ENCODE data around the gene F10. TPM values are rescaled to one million over a fixed set of nuclear protein-coding genes. Genes with fewer than 3 reads are reported as not detected.
"Not testable (repeated sequence)": the region's sequence is repeated elsewhere in the genome, so short reads cannot be mapped to it uniquely, and the experiment has no call there.

F10 gene
- total and polyA plus RNA-seq, 2 donors (not counting 3 experiments of a cell fraction or from before 2014, with no cell fraction given): 0.25 TPM; not detected in 1

DNA sequence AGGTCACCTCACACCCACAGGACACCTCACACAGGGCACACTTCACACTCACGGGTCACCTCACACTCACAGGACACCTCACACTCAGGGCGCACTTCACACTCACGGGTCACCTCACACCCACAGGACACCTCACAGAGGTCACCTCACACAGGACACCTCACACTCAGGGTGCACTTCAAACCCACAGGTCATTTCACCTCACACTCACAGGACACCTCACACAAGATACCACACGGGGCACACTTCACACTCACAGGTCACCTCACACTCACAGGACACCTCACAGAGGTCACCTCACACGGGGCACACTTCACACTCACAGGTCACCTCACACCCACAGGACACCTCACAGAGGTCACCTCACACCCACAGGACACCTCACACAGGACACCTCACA is 10.8 kb upstream of the F10 start:
- H3K4me3 ChIP-seq (replicated peaks in 1 of 3; ENCODE audit: insufficient read depth in 1 of 3, low read depth in 1 of 3, low read length in 3 of 3); H2AFZ ChIP-seq (ENCODE audit: low read depth, low read length); H3K36me3 ChIP-seq (ENCODE audit: control insufficient read depth in 2 of 2, extremely low read depth in 1 of 2, insufficient read depth in 2 of 2, low read length in 2 of 2); H3K79me2 ChIP-seq (ENCODE audit: control insufficient read depth, insufficient read depth, low read length); H3K9me3 ChIP-seq (replicated peaks; ENCODE audit: control insufficient read depth, insufficient read depth, low read length); dilution Hi-C loops (cut with MboI; ENCODE audit: extremely low pct_ligation_motif_present, low sequenced_read_pairs); H3K27ac ChIP-seq (ENCODE audit: insufficient read depth, low read depth, low read length); DNase-seq (ENCODE audit: low read depth, low spot score); FAIRE-seq; H3K4me2 ChIP-seq (ENCODE audit: insufficient read depth, low read length); BruUV-seq (replicated peaks); H3K9me1 ChIP-seq (replicated peaks; ENCODE audit: control insufficient read depth, extremely low read depth, insufficient read depth, low read length); intact Hi-C loops (cut with micrococcal nuclease); POLR2A ChIA-PET; H3K4me1 ChIP-seq (ENCODE audit: control insufficient read depth, extremely low read depth, insufficient read depth, low read length); H3K9ac ChIP-seq (replicated peaks; ENCODE audit: extremely low read depth, insufficient read depth, low read length); CTCF ChIA-PET; H4K20me1 ChIP-seq (replicated peaks; ENCODE audit: control insufficient read depth, extremely low read depth, insufficient read depth, low read length): not testable (repeated sequence)
- H3K27me3 ChIP-seq (ENCODE audit: control insufficient read depth in 2 of 2, insufficient read depth in 2 of 2, low read length in 2 of 2): peaks cover 17 to 22% of the 10 kb centered on the region in 2 experiments

DNA sequence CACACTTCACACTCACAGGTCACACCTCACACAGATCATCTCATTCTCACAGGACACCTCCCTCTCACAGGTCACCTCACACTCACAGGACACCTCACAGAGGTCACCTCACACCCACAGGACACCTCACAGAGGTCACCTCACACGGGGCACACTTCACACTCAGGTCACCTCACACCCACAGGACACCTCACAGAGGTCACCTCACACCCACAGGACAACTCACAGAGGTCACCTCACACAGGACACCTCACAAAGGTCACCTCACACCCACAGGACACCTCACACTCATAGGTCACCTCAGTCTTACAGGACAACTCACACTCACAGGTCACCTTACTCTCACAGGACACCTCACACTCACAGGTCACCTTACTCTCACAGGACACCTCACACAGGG is 10.1 kb upstream of the F10 start:
- H4K20me1 ChIP-seq (replicated peaks; ENCODE audit: control insufficient read depth, extremely low read depth, insufficient read depth, low read length); H3K36me3 ChIP-seq (ENCODE audit: control insufficient read depth in 2 of 2, extremely low read depth in 1 of 2, insufficient read depth in 2 of 2, low read length in 2 of 2); H3K4me2 ChIP-seq (ENCODE audit: insufficient read depth, low read length); CTCF ChIA-PET; POLR2A ChIA-PET; H3K4me1 ChIP-seq (ENCODE audit: control insufficient read depth, extremely low read depth, insufficient read depth, low read length); H3K9ac ChIP-seq (replicated peaks; ENCODE audit: extremely low read depth, insufficient read depth, low read length); H3K27ac ChIP-seq (ENCODE audit: insufficient read depth, low read depth, low read length); DNase-seq (ENCODE audit: low read depth, low spot score); H3K9me3 ChIP-seq (replicated peaks; ENCODE audit: control insufficient read depth, insufficient read depth, low read length); H3K4me3 ChIP-seq (replicated peaks in 1 of 3; ENCODE audit: insufficient read depth in 1 of 3, low read depth in 1 of 3, low read length in 3 of 3); FAIRE-seq; H3K79me2 ChIP-seq (ENCODE audit: control insufficient read depth, insufficient read depth, low read length); H3K9me1 ChIP-seq (replicated peaks; ENCODE audit: control insufficient read depth, extremely low read depth, insufficient read depth, low read length); BruUV-seq (replicated peaks); dilution Hi-C loops (cut with MboI; ENCODE audit: extremely low pct_ligation_motif_present, low sequenced_read_pairs); H2AFZ ChIP-seq (ENCODE audit: low read depth, low read length); intact Hi-C loops (cut with micrococcal nuclease): not testable (repeated sequence)
- H3K27me3 ChIP-seq (ENCODE audit: control insufficient read depth in 2 of 2, insufficient read depth in 2 of 2, low read length in 2 of 2): peaks cover 17 to 22% of the 10 kb centered on the region in 2 experiments

All from endothelial cell of umbilical vein (primary cell).